Mucosa of stomach (tissue), 1 donor: Measurements from ENCODE around the gene SPEG.

Experiments used
- H3K27me3 ChIP-seq: one replicate; pipeline ENCODE4 v1.7.0; 2013; ENCODE audit warnings: mild to moderate bottlenecking, low read length; ENCODE audit not compliant: control insufficient read depth, insufficient read depth
- H3K36me3 ChIP-seq: one replicate; pipeline ENCODE4 v1.7.0; 2013; ENCODE audit warnings: low read length; ENCODE audit not compliant: control insufficient read depth, insufficient read depth
- H3K4me1 ChIP-seq: one replicate; pipeline ENCODE4 v1.7.0; 2013; ENCODE audit warnings: mild to moderate bottlenecking, low read length; ENCODE audit not compliant: control insufficient read depth, insufficient read depth
- H3K4me3 ChIP-seq: one replicate; pipeline ENCODE4 v1.7.0; 2013; ENCODE audit warnings: low read length
- H3K9ac ChIP-seq: one replicate; pipeline ENCODE4 v1.7.0; 2013; ENCODE audit warnings: mild to moderate bottlenecking, low read length, moderate library complexity
- H3K9me3 ChIP-seq: one replicate; pipeline ENCODE4 v1.7.0; 2013; ENCODE audit warnings: mild to moderate bottlenecking, low read length, moderate library complexity; ENCODE audit not compliant: control insufficient read depth
- donor health status: Pancreatic carcinoma.

SPEG gene

DNA sequence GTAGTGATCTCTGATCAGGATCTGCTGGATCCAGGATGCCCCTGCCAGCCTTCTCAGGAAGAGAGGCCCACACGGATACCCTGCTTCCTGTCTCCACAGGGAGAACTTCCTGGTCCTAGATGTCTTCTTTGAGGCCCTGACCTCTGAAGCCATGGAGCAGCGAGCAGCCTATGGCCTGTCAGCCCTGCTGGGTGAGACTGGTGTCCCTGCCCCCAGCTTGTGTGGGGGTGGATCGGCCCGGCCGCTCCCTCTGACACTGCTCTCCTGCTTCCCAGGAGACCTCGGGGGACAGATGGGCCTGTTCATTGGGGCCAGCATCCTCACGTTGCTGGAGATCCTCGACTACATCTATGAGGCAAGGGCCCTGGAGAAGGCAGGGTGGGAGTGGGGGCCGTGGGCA lies 102.3 kb downstream of the SPEG start:
- no peaks in the 10 kb centered on the region for H3K9me3 ChIP-seq
- H3K4me1 ChIP-seq: peaks cover 7% of the 10 kb centered on the region
- no peak overlapping the region for H3K9ac ChIP-seq
- H3K36me3 ChIP-seq: no peaks in the 10 kb centered on the region
- H3K4me3 ChIP-seq: no peak overlapping the region
- H3K27me3 ChIP-seq: no peaks in the 10 kb centered on the region

DNA sequence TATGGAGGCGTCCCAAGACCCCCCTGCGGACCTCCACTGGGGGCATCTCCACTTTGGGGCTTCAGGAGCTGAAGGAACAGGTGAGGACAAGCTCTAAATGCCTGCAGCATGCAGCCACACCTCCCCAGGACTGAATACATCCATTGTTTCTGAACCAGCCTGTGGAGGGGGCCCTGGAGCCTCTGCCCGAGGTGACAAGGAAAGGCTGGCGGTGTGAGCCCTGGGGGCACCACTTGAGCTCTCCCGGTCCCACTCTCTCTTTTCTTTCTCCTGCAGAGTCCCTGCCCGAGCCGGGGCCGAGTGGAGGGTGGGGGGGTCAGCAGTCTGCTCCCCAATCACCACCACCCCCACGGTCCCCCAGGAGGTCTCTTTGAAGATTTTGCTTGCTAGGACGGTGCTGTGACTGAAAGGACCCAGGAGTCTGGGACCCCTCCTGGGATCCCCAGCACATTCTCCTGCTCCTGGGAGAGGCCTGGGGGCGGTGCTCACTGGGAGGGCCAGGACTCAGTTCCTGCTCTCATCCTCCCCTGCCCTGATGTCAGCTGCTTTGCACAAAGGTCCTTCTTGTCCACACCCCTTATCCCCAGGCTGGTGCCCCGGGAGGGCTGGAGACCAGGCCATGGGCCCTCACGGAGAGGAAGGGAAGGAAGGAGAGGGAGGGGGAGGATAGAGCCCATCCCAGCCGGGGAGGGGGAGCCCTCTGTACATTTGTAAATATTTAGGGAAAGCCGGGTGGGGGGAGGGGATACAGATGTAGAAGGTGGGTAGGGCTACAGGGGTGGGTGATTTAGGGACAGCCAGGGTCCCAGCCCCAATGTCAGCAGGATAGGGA lies 103.2 kb downstream of the SPEG start:
- H3K4me1 ChIP-seq: peaks cover 14% of the 10 kb centered on the region
- no peaks in the 10 kb centered on the region for H3K36me3 ChIP-seq
- no peaks in the 10 kb centered on the region for H3K27me3 ChIP-seq
- no peaks in the 10 kb centered on the region for H3K9me3 ChIP-seq
- H3K9ac ChIP-seq: no peak overlapping the region
- H3K4me3 ChIP-seq: no peak overlapping the region

DNA sequence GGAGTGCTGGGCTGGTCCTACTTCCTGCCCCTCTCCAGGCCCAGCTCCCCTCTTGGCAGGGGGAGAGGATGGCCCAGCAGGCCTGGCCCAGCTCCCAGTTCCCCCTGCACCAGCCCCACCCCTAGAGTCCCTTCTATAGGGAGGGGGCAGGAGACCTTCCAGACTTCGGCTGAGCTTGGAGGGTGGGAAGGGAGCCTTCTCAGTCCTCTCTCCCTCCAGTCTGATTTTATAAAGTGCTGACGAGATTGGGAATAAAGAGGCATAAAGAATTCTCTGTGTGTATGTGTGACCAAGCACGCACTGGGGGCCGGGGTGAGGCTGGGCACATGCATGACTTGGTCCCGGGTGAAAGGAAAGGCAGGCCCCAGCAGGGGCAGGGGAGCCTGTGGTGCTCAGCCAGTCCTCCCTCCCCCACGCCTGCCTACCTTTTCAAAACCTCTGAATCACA lies 103.9 kb downstream of the SPEG start:
- no peaks in the 10 kb centered on the region for H3K27me3 ChIP-seq
- no peak overlapping the region for H3K4me3 ChIP-seq

DNA sequence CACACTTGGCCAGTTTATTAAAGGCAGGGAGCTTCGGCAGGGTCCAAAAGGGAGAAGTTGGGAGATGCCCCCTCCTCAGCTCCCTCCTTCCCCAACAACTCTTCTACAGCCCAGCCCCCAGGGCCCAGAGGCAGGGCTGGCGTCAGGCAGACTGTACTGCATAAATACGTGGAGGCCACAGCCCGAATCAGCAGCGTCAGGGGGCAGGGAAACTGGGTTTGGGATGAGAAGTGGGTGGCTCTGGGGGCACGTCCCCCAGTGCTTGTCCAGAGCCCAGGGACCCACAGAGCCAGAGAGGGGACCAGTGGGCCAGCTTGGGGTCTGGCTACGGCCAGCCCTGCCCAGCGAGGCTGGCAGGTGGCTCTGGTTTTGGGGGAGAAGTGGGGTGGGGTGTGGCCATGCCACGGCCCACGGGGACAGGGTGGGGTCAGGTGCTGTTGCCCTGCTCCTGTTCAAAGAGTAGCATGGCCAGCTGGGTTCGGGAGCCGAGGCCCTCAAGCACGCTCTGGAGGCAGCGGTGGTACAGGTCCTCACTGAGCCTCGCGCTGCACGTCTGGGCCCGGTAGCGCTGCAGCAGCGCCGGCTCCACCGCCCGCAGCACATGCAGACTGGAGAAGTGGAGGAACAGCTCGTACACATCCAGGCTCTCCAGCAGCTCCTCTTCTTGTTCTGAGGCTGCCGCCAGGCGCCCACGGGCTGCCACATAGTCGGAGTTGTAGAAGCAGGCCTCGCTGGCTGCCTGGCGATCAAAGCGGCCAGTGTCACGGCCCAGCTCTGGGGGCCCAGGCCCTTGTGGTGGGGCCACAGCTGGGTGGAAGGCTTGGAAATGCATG lies 104.5 kb downstream of the SPEG start:
- Histone ChIP-seq H3K9me3 (no peaks in the 10 kb centered on the region), H3K9ac (no peak overlapping the region), H3K4me3 (no peak overlapping the region), H3K4me1 (peaks cover 14% of the 10 kb centered on the region), H3K27me3 (no peaks in the 10 kb centered on the region), H3K36me3 (no peaks in the 10 kb centered on the region)

More for the DNA sequence above, 103.9 kb downstream of the SPEG start:
- H3K9ac ChIP-seq: no peak overlapping the region
- H3K4me1 ChIP-seq: peaks cover 14% of the 10 kb centered on the region
- H3K36me3 ChIP-seq: no peaks in the 10 kb centered on the region
- no peaks in the 10 kb centered on the region for H3K9me3 ChIP-seq

DNA sequence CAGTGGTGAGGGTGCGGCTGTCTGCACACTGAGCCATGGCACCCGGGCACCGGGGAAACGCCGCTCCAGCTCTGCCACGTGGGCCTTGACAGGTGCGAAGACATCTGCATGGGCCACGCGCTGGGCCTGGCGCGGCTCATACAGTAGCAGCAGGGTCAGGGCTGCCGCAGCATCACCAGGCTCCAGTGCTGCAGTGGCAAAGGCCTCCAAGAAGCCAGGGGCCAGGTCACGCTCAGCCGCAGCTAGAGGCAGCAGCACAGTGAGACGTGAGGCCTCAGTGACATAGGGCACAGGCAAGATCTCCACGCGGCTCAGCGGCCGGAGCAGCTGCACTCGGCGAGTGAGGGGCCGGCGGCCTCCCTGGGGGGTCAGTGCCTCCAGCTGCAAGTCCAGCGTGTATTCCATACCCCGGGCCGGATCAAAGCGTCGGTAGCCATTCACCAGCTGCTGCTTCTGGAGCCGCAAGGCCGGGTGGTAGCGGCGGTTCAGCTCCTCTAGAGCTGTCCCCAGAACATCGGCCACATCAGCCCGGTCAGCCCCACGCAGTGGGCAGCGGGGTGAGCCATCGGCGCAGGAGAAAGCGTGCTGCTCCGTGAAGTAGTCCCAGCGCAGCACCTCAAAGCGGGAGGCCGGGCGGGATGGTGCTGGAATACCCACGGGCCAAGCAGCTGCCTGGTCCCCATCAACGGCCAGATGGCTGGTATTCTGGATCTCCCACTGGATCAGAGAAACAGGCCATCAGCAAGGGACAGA lies 105.5 kb downstream of the SPEG start:
- Histone ChIP-seq H3K36me3 (no peaks in the 10 kb centered on the region), H3K27me3 (no peaks in the 10 kb centered on the region), H3K4me1 (peaks cover 14% of the 10 kb centered on the region), H3K4me3 (no peak overlapping the region), H3K9ac (no peak overlapping the region), H3K9me3 (no peaks in the 10 kb centered on the region)

DNA sequence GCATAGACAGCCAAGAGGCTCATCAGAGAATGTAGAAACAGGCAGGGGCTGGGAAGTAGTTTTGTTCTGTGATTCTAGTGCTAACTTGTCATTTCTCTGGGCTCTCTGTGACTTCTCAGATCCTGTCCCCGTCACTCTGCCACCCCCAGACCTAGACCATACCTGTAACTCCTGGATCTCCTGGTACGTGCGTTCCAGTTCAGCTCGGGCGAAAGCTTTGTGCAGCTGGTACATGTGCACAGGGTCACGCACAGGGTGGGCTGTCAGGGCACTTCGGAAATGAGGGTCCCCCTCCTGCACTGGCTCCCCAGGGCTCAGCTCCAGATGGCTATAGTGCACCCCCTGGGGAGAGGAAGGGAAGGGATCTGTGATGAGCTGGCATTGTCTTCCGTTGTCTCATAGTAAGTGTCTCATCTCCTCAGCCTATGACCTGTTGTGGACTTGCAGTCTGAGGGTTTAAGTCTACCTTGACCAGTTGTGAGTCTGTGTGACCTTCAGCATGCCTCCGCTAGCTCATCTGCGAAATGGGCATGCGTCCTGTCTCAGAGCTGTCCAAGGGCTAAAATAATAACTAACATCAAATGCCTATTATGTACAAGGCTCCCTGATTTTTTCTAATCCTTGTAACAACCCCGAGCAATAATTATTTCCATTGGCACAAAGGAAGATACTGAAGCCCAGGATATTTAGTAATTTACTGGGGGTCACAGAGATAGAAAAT lies 106.3 kb downstream of the SPEG start:
- no peaks in the 10 kb centered on the region for H3K27me3 ChIP-seq
- H3K36me3 ChIP-seq: no peaks in the 10 kb centered on the region
- H3K9ac ChIP-seq: no peak overlapping the region
- H3K4me1 ChIP-seq: peaks cover 14% of the 10 kb centered on the region
- H3K9me3 ChIP-seq: no peaks in the 10 kb centered on the region
- no peak overlapping the region for H3K4me3 ChIP-seq

DNA sequence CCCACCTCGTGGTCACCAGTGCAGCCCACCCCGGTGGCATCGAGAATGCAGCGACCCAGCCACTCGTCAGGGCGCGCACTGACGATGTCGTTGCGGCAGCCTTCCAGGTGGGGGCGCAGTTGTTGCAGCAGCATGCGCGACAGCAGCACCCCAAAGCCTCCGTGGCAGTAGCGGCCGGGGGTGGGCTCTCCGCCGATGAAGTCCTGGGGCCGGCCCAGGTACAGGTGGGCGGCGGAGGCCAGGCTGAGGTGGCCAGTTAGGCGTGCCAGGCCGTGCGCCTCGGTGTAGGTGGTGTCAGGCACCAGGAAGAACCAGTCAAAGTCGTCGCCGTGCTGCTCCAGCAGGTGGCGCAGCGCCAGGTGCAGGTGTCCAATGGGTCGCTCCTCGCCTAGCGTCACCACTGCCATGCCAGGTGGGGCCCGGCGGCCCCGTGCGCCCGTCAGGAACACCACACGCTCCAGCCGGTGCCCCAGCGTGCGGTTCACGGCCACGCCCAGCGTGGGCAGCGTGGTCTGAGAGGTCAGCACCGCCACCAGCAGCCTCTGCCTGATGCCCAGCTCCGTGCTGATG lies 107.1 kb downstream of the SPEG start:
- Histone ChIP-seq H3K36me3 (no peaks in the 10 kb centered on the region), H3K27me3 (no peaks in the 10 kb centered on the region), H3K9ac (peak overlapping the region; percentile 76), H3K4me3 (no peak overlapping the region), H3K4me1 (peaks cover 14% of the 10 kb centered on the region), H3K9me3 (no peaks in the 10 kb centered on the region)

DNA sequence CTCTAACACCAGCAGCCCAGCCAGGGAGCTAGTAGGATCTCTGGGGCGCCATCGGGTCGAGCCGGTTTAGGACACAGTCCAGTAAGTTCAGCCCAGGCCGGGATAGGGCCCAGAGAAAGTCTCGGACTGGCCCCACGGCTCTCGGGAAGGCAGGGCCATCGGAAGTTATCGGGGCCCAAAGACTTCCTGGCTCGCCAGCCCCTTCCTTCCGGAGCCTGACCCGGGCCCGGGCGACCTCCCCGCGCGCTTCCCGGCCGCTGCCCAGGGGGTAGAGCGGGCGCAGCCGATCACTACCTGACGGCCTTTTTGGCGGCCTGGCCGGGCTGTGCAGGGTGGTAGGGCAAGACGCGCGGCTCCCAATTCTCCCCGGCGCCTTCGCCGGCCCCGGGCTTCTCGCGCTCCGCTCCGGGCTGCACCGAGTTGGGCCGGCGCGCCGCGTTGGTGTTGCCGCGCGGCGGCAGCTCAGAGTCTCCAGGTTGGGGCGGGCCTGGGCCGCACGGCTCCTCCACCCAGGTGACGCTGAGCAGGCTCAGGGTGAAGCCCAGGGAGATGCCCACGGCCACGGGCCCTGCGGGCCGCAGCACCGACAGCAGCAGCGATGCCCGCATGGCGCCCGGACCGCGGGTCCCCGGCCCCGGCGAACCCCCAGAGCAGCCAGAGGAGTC lies 108.4 kb downstream of the SPEG start:
- Histone ChIP-seq H3K4me1 (peaks cover 14% of the 10 kb centered on the region), H3K9ac (peak overlapping the region; percentile 76), H3K36me3 (no peaks in the 10 kb centered on the region), H3K4me3 (peak overlapping the region; percentile 71), H3K9me3 (no peaks in the 10 kb centered on the region), H3K27me3 (no peaks in the 10 kb centered on the region)

DNA sequence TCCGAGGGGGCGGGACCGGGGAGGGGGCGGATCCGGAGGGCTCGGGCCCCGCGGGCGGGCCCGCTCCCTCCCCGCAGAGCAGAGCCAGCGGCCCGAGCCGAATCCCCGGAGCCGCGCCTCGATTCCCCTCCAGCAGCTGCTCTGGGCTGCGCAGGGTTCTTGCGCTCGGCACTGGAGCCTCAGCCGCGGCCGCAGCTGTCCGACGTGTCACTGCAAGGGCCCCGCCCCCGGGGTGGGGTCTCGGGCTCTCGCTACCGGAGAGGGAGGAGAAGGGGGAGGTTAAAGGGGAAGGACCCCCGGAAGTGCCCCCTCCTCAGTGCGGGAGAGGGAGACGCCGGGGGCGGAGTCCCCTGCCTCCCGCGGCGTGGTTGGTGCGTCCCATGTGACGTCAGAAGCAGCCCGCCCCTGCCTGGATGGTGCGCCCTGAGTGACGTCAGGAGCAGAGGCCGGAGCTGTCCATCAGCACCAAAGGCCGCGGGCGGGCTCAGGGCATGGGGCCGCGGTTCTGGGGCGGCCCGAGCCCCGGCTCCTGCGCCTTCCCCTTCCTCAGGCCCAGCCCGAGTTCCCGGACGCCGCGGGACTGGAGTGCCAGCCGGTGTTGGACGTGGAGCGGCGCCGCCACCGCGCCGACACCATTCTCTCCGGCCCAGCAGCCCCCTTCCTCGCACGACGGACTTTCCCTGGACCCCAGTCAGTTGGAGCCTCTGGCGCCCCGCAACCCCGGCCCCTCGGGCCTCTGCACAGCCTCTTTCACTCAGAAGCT lies 109.1 kb downstream of the SPEG start, which contains the start of the genes CHPF and TMEM198:
Gene CHPF (minus strand): TSS at position 214 of the 763 bp plus-strand sequence. CDS start 271 bp downstream, outside the sequence.
Gene TMEM198 (plus strand): TSS at position 433 of the 763 bp plus-strand sequence. CDS start 700 bp downstream, outside the sequence.
- H3K4me3 ChIP-seq: peak within 1 kb of the TSS; percentile 71
- peak within 1 kb of the TSS; percentile 76 for H3K9ac ChIP-seq
- no peaks in the 10 kb centered on the region for H3K36me3 ChIP-seq
- H3K4me1 ChIP-seq: peaks cover 14% of the 10 kb centered on the region
- no peaks in the 10 kb centered on the region for H3K9me3 ChIP-seq
- H3K27me3 ChIP-seq: no peaks in the 10 kb centered on the region

DNA sequence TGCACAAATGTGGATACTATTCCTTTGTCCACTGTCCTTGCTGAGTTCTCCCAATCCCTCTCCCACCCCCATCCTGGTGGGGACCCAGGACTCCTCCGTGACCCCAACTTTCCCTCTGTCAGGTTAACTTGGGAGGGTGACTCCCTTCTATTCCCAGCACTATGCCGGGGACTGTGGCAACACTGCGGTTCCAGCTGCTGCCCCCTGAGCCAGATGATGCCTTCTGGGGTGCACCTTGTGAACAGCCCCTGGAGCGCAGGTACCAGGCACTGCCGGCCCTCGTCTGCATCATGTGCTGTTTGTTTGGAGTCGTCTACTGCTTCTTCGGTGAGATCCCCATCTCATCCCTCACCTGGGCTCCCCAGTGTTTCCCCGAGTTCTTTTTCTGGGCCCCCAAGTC lies 109.9 kb downstream of the SPEG start:
- Histone ChIP-seq H3K36me3 (no peaks in the 10 kb centered on the region), H3K4me1 (peaks cover 14% of the 10 kb centered on the region), H3K27me3 (no peaks in the 10 kb centered on the region), H3K4me3 (no peak overlapping the region), H3K9ac (no peak overlapping the region), H3K9me3 (no peaks in the 10 kb centered on the region)
